GM12874 (cell line): Measurements from ENCODE around the gene CMIP.
A peak's percentile ranks its signal among the peaks of the same experiment; 100 is the strongest.

Source experiments
- TF ChIP-seq, protein P1 (sequence below): IDR thresholded peaks from 2 replicates; pipeline ENCODE4 v1.5.1; 2011; ENCODE audit warnings: low read depth, mild to moderate bottlenecking, control low read depth, low read length, moderate library complexity; ENCODE audit not compliant: insufficient read depth

Gene CMIP

DNA sequence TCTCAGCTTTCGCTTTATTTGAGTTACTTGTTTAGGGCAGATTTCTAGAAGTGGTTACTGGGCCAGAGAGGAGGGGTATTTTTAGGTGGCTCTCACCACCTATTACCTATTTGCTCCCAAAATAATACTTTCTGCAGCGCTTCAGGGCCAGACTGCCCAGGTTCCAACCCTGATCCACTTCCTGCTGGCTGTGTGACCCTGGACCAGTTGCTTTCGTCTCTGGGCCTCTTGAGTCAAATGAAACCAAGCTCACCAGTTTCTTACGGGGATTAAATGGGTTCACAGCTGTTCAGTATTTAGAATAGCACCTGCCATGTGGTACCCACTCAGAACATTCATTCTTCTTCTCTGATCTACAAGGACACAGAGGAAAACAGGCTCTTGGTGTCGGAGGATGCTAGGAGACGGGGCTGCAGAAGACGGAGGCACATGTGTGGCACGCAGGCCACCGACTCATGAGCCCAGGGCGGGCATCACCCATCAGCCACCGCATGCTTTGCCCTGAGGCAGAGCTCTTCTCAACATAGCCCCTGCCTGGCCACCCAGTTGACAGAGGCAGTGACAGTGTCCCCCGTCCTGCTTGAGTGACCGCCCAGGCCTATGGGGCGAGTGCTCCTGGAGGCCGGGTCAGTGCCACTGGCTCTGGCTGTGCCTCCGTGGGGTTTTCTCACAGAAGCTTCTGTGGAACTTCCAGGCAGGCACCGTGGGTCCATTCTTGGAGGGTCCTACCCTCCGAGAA, 185.5 kb downstream of the CMIP start:
- TF ChIP-seq, protein P1, sequence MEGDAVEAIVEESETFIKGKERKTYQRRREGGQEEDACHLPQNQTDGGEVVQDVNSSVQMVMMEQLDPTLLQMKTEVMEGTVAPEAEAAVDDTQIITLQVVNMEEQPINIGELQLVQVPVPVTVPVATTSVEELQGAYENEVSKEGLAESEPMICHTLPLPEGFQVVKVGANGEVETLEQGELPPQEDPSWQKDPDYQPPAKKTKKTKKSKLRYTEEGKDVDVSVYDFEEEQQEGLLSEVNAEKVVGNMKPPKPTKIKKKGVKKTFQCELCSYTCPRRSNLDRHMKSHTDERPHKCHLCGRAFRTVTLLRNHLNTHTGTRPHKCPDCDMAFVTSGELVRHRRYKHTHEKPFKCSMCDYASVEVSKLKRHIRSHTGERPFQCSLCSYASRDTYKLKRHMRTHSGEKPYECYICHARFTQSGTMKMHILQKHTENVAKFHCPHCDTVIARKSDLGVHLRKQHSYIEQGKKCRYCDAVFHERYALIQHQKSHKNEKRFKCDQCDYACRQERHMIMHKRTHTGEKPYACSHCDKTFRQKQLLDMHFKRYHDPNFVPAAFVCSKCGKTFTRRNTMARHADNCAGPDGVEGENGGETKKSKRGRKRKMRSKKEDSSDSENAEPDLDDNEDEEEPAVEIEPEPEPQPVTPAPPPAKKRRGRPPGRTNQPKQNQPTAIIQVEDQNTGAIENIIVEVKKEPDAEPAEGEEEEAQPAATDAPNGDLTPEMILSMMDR, result no peak

DNA sequence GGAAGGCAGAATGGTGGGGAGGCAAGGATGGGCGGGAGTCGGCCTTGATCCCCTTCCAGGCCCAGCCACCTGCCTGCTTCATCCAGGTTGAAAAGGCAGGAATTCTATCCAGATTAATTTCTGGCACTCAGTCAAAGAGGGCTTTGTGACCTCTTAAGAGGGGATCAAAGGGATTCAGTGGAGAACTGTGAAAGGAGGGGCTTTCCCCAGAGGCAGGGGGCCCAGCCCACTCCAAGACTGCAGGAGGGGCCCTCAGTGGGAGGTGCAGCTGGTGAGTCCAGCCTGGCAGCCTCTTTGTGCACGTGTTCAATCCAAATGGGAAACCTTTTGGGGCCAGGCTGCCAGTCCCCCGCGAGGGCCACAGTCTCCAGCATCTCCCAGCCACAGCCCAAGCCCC, 186.0 kb downstream of the CMIP start:
- TF ChIP-seq, protein P1, result no peak

DNA sequence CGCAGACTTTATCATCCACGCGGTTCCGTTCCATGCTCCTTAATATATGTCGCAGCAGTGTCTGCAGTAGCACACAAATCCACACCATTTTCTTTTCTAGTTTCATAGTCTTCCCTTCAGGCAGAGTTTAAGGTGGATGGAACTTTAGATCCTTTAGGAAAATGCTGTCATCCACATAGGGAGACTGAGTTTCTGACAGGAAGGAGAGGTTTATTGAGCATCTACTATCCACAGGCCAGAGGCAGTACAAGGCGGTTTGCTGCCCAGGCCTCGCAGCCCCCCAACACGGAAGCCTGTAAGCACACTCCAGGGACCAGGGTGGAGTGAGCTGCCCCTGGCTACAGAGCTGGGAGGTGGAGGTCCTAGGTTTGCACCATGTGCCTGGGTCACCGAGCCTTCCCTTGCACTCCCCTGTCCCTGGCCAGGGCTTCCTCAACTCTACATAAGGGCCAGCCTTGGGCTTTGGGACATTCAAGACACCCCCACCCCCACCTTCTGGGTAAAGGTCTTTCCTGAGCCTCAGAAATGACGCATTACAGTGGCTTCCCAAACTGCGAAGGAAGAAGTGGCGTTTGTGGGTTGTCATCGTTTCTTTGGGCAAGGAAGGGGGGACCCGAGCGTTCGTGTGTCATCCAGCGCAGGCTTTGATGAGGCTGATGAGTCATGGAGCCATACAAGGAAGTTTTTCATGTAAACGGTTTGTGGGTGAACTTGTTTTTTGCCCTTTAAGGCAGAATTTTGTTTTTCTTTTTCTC, 188.0 kb downstream of the CMIP start:
- TF ChIP-seq, protein P1, result no peak

DNA sequence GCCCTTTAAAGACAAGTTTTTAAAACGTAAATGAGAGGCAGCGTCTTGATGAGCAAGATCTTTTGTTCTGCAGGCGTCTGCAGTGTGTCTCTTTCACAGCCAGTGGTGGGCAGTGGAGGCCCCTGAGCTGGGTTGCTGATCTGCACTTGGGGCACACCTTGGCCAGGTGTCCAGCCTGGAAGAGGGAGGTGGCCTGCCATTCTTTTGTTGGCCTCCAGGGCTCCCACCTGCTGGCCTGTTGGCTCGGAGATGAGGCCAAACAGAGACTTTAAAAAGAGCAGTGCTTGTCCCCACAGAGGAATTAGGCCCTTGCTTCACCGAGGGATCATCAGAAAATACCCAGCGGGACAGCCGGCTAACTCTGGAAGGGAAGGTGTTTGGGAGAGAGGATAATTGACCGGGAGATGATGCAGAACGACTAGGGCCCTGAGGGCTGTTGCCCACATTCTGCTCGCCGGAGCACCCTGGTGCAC, 188.6 kb downstream of the CMIP start:
- TF ChIP-seq, protein P1, result 0 out of 2 replicates have a peak, but pooled peaks have one; percentile 18

DNA sequence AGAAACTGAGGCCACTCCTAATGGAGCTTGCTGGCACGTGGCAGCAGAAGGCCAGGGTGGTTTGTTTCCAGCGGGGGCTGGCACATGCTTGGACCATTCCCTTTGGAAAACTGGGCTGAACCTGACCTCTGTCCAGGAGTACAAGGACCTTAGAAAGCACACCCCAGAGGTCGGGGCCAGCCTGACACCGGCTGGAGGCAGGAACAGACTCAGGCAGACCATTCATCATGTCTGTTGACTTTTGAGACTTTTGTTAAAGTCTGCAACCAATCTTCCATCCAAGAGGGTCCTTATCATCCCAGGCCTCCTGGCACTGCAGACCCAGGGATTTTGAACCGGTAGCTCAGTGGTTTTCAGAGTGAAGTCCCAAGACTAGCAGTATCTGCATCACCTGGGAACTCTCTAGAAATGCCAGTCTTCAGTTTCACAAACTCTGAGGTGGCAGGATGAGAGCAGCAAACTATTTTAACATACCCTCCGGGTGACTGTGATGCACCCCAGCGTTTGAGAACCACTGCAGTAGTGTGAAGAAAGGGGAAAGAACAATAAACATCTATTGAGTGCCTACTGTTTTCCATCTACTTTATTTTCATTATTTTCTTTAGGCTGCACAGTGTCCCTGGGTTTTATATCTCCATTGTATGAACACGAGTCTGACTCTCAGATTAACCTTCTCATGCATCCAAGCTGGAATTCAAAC, 189.2 kb downstream of the CMIP start:
- TF ChIP-seq, protein P1, result no peak

DNA sequence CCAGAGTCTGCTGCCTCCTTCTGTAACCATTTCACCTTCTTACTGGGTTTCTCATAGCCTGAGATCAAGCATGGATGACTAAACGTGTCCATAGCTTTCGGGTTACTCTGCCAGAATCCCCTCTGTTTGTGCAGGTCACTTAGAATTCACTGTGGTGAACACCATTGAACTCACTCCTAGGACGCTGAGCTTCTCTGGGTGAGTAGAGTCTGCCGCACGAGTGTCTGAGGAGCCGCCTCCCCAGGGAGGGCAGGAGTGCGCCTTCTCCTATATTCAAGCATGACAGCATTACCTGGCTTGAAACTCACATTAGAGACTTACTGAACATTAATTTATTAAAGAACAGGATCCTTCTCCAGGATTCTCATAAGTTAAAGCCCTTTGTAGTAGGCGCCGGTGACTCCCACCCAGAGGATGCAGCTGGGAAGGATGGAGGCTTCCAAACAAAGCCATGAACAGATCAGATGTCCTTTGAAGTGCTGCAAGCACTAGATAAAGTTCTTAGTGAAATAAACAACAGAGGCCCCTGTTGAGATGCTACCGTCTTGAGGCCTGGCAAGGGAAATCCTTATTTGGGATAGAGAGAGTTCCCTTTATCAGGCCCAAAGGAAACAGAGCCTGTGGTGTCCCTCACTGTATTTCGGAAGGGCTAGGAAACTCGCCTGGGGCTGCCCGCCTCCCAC, 189.9 kb downstream of the CMIP start:
- TF ChIP-seq, protein P1, result no peak
